Stimulated activated CD4-positive, alpha-beta T cell treated with anti-CD3 and anti-CD28 coated beads, Interleukin-2, amount 100 ng/mL, for 4 hours (primary cell): ENCODE data around the gene SYT5.

Source experiments
- DNase-seq: peaks from one replicate; pipeline ENCODE4 v3.0.0-alpha.2; 2020; ENCODE audit warnings: low read depth

Gene SYT5

DNA sequence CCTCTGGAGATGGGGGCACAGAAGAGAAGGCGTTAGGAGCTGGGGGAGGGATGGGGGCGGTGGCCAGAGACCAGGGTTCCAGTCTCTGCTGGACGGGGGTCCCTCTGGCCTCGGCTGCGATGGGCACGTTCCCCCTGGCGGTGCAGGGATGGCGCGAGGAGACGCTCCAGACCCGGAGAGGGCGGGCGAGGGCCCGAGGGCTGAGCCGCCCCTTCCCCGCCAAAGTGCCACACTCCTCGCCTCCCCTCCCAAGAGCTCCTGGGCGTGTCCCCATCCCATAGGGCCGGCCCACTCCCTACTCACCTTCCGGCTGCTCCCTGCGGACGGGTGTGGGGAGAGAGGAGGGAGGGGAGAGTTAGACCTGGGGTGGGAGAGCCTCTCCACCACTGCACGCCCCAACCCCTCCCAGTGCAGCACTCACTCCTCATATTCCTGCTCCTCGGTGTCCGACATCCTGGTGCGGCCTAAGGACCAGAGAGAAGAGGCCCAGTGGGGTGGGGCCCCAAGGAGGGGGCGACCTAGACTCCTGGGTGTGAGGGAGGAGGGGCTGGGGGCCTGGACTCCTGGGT lies 33.3 kb downstream of the SYT5 start:
- DNase-seq, result no peak

DNA sequence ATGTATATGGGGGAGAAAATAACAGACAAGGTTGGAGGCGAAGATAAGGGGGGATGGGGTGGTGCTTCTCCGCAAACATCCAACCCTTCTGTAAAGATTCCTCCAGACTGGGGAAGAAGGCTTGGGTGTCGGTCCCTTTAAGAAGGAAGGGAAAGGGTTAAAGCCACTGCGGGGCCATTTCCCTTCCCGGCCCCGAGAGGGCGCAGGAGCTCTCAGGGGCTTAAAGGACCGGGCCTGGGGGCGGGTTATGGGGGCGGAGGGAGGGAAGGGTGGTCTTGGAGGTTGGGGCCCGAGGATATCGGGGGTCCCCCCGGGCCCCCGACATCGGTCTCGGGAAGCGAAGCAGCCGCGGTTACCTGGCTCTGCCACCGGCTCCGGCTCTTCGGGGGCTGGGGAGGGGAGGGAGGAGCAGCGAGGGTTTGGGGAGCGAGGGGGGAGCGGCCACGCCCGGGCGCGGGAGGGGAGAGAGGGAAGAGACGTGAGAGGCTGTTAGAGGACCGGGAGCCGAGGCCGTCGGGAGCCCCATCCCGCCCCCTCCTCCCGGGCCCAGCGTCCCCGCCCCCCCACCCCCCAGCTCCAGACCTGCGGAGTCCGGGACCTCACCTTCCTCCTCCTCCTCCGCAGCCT lies 33.9 kb downstream of the SYT5 start:
- no peak for DNase-seq

DNA sequence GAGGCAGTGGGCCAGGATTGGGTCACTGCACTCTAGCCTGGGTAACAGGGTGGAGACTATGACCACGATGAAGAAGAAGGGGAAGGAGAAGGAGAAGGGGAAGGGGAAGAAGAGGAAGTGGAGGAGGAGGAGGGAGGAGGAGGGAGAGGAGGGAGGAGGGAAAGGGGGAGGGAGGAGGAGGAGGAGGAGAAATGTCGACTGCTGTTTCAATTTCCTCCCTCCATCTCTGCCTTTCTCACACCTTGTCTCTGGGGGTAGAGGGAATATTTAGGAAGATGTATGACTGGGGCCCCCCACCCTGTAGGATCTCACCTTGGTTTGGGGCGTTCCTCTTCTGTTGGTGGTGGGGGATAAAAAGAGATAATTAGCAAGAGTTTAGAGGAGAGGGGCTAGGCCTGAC lies 34.9 kb downstream of the SYT5 start:
- no peak for DNase-seq

DNA sequence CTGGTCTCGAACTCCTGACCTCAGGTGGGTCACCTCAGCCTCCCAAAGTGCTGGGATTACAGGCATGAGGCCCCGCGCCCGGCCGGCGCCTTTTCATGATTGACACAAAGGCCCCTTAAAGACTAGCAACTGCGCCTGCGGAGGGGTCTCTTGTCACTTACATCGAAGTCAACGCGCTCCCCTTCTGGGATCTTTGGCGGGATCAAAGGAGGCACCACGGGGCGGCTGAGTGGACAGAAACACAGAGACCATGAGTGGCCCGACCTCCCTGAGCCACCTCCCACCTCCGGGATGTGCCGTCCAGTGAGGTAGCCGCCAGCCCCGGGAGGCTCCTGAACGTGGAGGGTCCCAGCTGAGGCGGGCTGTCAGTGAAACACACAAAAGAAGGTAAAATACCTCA lies 38.4 kb downstream of the SYT5 start:
- no peak for DNase-seq

DNA sequence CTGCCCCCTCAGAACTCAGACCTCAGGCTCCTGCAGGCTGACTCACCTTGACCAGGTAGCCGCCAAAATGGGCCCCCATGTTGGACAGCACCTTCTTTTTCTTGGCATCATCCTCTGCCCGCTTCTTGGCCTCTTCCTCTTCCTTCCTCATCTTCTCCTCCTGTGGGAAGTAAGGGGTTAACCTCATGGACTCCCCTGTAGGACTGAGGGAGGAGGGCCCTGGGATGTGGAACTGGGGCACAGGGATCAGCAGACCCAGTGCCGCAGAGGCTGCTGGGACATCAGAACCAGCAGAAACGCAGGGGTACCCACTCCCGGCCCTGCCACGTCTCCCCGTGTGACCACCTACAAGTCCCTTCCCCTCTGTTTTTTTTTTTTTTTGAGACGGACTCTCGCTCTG lies 42.2 kb downstream of the SYT5 start:
- DNase-seq, result no peak

DNA sequence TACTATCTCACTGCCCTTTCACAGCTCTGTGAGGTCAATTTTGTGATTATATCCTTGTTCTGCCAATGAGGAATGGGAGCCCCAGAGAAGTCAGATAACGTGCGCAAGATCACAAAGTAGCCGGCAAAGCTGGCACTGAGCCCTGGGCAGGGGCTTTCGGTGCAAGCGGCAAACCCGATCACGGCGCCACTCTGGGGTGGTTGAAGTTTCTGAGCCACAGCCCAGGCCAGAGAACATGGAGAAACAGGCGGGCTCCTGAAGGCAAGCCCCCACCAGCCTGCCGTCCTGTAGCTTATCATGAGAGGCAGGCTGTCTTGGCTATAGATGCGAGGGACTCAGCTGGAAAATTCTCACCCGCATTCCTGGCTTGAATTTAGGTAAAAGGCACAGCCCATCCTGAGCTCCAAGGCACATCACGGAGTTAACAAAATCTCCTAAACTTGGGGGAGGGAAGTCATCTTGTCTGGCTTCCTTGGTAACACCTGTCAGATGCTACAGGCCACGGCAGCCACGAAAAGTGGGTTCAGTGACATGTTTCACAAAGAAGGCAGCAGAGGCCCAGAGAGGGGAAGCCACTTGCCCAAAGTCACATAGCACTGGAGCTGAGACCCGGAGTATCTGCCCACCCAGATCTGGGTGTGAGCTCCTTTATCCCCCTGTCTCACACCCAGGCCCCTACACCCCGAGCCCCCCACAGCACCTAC lies 43.5 kb downstream of the SYT5 start:
- no peak for DNase-seq

DNA sequence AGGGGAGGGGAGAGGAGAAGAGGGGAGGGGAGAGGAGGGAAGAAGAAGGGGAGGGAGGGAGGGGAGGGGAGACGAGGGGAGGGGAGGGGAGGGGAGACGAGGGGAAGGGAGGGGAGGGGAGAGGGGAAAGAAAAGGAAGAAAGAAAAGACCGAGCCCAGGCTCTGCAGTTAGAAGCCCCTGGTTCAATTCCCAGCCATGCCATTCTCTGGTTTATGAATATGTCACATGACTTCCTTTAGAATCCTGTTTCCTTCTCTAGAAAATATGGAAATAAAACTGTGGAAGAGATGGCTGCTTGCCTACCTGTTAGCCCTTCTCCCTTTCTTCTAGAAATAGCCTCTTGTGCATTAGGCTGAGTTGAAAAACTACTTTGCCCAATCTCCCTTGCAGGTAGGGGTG lies 45.4 kb downstream of the SYT5 start:
- no peak for DNase-seq

DNA sequence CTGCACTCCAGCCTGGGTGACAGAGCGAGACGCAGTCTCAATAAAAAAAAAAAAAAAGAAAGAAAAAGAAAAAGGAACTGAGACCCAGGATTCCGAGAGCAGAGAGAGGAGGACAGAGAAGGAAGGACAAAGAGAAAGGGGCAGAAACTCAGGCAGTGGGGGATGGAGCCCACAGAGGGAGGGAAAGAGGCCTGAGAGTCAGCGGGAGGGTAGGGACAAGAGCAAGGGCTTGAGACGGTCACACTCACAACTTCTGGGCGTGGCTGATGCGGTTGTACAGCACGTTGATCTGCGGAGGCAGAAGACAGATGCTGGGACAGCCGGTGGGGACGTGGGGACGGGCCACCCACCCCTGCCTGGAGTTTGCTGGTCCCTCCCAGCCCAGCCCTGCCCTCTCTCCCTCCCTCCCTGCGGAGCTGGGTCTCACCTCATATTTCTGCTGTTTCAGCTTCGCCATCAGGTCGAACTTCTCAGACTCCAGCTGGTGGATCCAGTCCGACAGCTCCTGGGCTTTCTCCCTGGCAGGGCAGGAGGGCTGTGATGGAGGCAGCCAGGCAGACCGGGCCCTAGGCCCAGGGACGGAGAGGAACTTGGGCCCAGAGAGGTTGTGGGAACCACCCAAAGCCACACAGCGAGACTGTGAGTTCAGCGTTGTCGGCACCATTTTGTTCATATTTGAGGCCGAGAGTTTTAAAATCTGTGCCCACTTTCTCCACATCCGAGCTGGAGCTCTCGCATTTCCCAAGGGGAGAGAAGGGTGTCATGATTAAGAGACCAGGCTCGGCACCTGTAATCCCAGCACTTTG lies 46.2 kb downstream of the SYT5 start:
- no peak for DNase-seq

DNA sequence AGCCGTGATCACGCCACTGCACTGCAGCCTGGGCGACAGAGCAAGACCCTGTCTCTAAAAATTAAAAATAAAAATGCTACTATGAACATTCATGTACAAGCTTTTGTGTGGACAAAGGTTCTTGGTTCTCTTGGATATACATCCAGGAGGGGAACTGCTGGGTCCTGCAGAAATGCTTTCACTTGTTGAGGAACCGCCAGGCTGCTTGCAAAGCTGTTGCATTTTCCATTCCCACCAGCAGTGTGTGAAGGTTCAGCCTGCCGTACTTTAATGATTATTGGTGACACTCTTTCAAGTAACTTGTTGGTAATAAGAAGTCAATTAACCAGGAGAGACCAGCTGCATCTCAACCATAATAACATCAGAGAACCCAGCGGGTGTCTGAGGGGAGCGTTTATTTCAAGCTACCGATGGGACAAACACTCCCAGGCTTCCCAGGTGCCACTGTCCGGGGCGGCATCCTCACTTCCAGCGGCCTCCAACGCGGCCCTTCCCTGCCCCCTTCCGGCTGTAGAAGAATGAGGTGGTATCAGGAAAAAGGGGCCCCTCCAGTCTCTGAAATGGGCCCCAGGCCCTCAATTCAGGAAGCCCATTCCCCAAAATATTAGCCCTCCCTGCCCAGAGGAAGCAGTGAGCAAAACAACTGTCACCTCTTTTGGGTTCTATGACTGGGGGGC lies 47.5 kb downstream of the SYT5 start:
- DNase-seq, result no peak

DNA sequence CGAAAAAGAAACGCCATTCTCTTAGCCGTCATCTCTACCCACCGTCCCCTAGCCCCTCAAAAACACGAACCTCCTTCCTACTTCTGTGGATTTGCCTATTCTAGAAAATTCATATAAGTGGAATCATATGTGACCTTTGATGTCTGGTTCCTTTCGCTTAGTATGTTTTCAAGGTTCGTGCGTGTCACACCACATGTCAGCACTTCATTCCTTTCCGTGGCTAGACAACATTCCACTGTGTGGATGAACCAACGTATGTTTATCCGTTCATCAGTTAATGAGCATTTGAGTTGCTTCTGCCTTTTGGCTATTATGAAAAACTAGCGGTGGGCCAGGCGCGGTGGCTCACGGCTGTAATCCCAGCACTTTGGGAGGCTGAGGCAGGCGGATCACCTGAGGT lies 48.7 kb downstream of the SYT5 start:
- no peak for DNase-seq
